Loucy (cell line): ENCODE results near the gene NSUN3.

Experiments
- H2AFZ ChIP-seq: fragments of 200-600 bp; sonication (generic); 2 replicates; pipeline ENCODE4 v1.6.0; 2016; ENCODE audit warnings: antibody characterized with exemption, mild to moderate bottlenecking, low read length, moderate library complexity
- H3F3A ChIP-seq: fragments of 200-600 bp; 2 replicates; pipeline ENCODE4 v1.6.0; 2016; ENCODE audit warnings: antibody characterized with exemption, low read depth, mild to moderate bottlenecking
- H3K27me3 ChIP-seq: fragments of 200-600 bp; sonication (generic); 2 replicates; pipeline ENCODE4 v1.6.1; 2014; ENCODE audit warnings: low read length, mild to moderate bottlenecking; ENCODE audit not compliant: insufficient read depth, poor library complexity, severe bottlenecking
- H3K36me3 ChIP-seq: fragments of 200-600 bp; sonication (generic); 2 replicates; pipeline ENCODE4 v1.6.1; 2016; ENCODE audit warnings: low read length; ENCODE audit not compliant: insufficient read depth
- H3K4me1 ChIP-seq: fragments of 200-600 bp; sonication (generic); 2 replicates; pipeline ENCODE4 v1.5.1; 2014; ENCODE audit warnings: low read length, mild to moderate bottlenecking; ENCODE audit not compliant: insufficient read depth, poor library complexity, severe bottlenecking
- H3K4me2 ChIP-seq: fragments of 200-600 bp; sonication (generic); 2 replicates; pipeline ENCODE4 v1.6.0; 2014; ENCODE audit warnings: antibody characterized with exemption, low read length, low read depth, mild to moderate bottlenecking; ENCODE audit not compliant: poor library complexity, severe bottlenecking
- H3K4me3 ChIP-seq: fragments of 200-600 bp; sonication (generic); 2 replicates; pipeline ENCODE4 v1.5.1; 2014; ENCODE audit warnings: low read length, mild to moderate bottlenecking, mixed read lengths; ENCODE audit not compliant: poor library complexity, severe bottlenecking
- H3K79me2 ChIP-seq: fragments of 200-600 bp; sonication (generic); 2 replicates; pipeline ENCODE4 v1.6.1; 2014; ENCODE audit warnings: low read length; ENCODE audit not compliant: insufficient read depth
- H3K9ac ChIP-seq: fragments of 200-600 bp; sonication (generic); 2 replicates; pipeline ENCODE4 v1.6.0; 2014; ENCODE audit warnings: mild to moderate bottlenecking, low read depth, low read length, moderate library complexity; ENCODE audit not compliant: poor library complexity, severe bottlenecking
- H3K9me2 ChIP-seq: fragments of 200-600 bp; sonication (generic); replicated peaks from 2 replicates; pipeline ENCODE4 v1.6.1; 2016; ENCODE audit warnings: low read depth, low read length, mixed read lengths
- H3K9me3 ChIP-seq: fragments of 200-600 bp; sonication (generic); 2 replicates; pipeline ENCODE4 v1.6.1; 2014; ENCODE audit warnings: mild to moderate bottlenecking, antibody characterized with exemption, low read length, low read depth; ENCODE audit not compliant: insufficient read depth
- H4K20me1 ChIP-seq: fragments of 200-600 bp; sonication (generic); 2 replicates; pipeline ENCODE4 v1.6.0; 2014; ENCODE audit warnings: antibody characterized with exemption, low read length, mild to moderate bottlenecking; ENCODE audit not compliant: insufficient read depth, poor library complexity, severe bottlenecking
- EZH2phosphoT487 ChIP-seq: fragments of 200-600 bp; IDR thresholded peaks from 2 replicates; pipeline ENCODE4 v1.6.1; 2018; ENCODE audit warnings: antibody characterized with exemption, mild to moderate bottlenecking, moderate library complexity, borderline replicate concordance
- TF ChIP-seq, protein P1 (sequence below): fragments of 200-600 bp; sonication (generic); conservative IDR thresholded peaks from 2 replicates; pipeline ENCODE4 v1.5.1; 2014; ENCODE audit warnings: mild to moderate bottlenecking, antibody characterized with exemption, low read length

The NSUN3 gene

DNA sequence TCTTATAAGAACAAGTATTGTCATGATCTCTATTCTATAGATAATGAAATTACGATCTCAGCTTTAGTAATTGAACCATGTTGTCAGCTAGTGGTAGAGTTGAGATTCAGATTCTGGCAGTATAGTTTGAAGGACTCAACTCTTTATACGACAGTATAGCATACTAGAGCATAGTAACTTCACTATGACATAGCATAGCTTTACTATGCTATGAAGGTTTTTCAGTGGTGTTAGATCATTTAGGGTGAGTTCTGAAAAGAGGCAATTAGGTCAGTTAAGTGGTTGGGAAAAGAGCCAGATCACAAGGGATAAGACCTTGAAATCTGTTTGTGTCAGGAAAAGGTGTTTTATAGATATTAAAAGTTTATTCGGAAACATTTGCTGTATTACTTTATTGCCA lies 42.6 kb upstream of the NSUN3 start:
- Histone ChIP-seq H3K9ac (no peak overlapping the region), H3K9me2 (no peaks in the 10 kb centered on the region), H3K4me1 (no peaks in the 10 kb centered on the region), H3K27me3 (no peaks in the 10 kb centered on the region), H3K4me2 (no peak overlapping the region), H3K36me3 (no peaks in the 10 kb centered on the region), H3K79me2 (no peaks in the 10 kb centered on the region), H3F3A (no peaks in the 10 kb centered on the region), H2AFZ (no peak overlapping the region), H3K9me3 (no peaks in the 10 kb centered on the region), H3K4me3 (no peak overlapping the region), H4K20me1 (no peaks in the 10 kb centered on the region)
- TF ChIP-seq, protein P1, sequence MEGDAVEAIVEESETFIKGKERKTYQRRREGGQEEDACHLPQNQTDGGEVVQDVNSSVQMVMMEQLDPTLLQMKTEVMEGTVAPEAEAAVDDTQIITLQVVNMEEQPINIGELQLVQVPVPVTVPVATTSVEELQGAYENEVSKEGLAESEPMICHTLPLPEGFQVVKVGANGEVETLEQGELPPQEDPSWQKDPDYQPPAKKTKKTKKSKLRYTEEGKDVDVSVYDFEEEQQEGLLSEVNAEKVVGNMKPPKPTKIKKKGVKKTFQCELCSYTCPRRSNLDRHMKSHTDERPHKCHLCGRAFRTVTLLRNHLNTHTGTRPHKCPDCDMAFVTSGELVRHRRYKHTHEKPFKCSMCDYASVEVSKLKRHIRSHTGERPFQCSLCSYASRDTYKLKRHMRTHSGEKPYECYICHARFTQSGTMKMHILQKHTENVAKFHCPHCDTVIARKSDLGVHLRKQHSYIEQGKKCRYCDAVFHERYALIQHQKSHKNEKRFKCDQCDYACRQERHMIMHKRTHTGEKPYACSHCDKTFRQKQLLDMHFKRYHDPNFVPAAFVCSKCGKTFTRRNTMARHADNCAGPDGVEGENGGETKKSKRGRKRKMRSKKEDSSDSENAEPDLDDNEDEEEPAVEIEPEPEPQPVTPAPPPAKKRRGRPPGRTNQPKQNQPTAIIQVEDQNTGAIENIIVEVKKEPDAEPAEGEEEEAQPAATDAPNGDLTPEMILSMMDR = no peak
- no peak for TF ChIP-seq EZH2phosphoT487

DNA sequence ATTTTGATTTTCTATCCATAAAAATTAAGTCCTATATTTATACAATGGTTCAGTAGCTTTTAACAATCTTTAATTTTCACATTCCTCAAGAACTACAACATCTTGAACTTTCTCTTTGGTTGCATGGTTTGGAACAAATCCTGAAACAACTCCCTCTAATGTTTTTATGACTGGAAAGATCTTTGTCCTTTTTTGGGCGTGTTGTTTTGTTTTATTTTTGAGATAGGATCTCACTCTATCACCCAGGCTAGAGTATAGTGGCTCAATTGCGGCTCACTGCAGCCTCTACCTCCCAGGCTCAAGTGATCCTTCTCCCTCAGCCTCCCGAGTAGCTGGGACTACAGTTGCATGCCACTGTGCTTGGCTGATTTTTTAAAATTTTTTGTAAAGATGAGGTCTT lies 38.5 kb upstream of the NSUN3 start:
- H3K36me3 ChIP-seq = no peaks in the 10 kb centered on the region
- no peaks in the 10 kb centered on the region for H3K9me3 ChIP-seq
- no peak overlapping the region for H3K9ac ChIP-seq
- TF ChIP-seq EZH2phosphoT487 = no peak
- TF ChIP-seq, protein P1 = no peak
- no peaks in the 10 kb centered on the region for H4K20me1 ChIP-seq
- no peak overlapping the region for H3K4me2 ChIP-seq
- H3K9me2 ChIP-seq = no peaks in the 10 kb centered on the region
- H3K4me3 ChIP-seq = no peak overlapping the region
- no peaks in the 10 kb centered on the region for H3F3A ChIP-seq
- no peaks in the 10 kb centered on the region for H3K4me1 ChIP-seq
- H3K27me3 ChIP-seq = no peaks in the 10 kb centered on the region
- no peak overlapping the region for H2AFZ ChIP-seq
- H3K79me2 ChIP-seq = no peaks in the 10 kb centered on the region

DNA sequence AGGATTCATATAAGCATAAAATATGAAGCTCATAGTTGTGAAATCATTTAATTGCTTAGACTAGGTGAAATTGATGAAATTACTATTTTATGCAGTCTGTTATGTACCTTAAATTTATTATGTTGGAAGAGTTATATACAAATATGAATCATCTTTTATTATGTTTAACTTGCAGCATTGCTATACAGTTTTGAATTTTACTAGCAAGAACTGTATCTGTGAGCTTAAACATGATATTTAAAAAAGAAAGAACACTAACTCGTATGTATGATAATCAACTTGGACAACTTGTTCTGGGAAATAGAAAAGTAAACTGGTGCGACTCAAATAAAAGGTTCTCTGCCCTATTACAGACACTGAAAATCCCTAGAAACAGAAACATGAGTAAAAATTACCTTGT lies 36.2 kb upstream of the NSUN3 start:
- Histone ChIP-seq H3F3A (no peaks in the 10 kb centered on the region), H4K20me1 (no peaks in the 10 kb centered on the region), H3K27me3 (no peaks in the 10 kb centered on the region)

More for the DNA sequence above, 36.2 kb upstream of the NSUN3 start:
- Histone ChIP-seq H3K4me3 (no peak overlapping the region), H3K36me3 (no peaks in the 10 kb centered on the region), H2AFZ (no peak overlapping the region), H3K9ac (no peak overlapping the region), H3K4me2 (no peak overlapping the region), H3K9me3 (no peaks in the 10 kb centered on the region), H3K79me2 (no peaks in the 10 kb centered on the region), H3K9me2 (no peaks in the 10 kb centered on the region), H3K4me1 (no peaks in the 10 kb centered on the region)
- TF ChIP-seq, protein P1 = no peak
- TF ChIP-seq EZH2phosphoT487 = no peak
